Ascending aorta (tissue), 2 donors: ENCODE data around the gene PREP. TPM values are rescaled to one million over a fixed set of nuclear protein-coding genes. Genes with fewer than 3 reads are reported as not detected.

Experiments
- DNase-seq, 2 donors: peaks; one replicate each; pipeline ENCODE4 v3.0.0-alpha.2; 2019; ENCODE audit warnings: low spot score in 2 of 2
- H3K27ac ChIP-seq, 2 donors: fragments of 200-600 bp; sonication (generic); one replicate each; pipeline ENCODE4 v1.5.1; 2016 to 2017; ENCODE audit warnings: mild to moderate bottlenecking in 1 of 2
- H3K27me3 ChIP-seq: fragments of 200-600 bp; sonication (generic); one replicate; pipeline ENCODE4 v1.5.1; 2017
- H3K36me3 ChIP-seq, 2 donors: fragments of 200-600 bp; sonication (generic); one replicate each; pipeline ENCODE4 v1.5.1; 2016
- H3K4me1 ChIP-seq, 2 donors: fragments of 200-600 bp; sonication (generic); one replicate each; pipeline ENCODE4 v1.5.1; 2016 to 2017; ENCODE audit warnings: mild to moderate bottlenecking in 1 of 2
- H3K4me3 ChIP-seq, 2 donors: fragments of 200-600 bp; sonication (generic); one replicate each; pipeline ENCODE4 v1.5.1; 2016 to 2017; ENCODE audit warnings: mild to moderate bottlenecking in 1 of 2
- H3K9me3 ChIP-seq, 2 donors: fragments of 200-600 bp; sonication (generic); one replicate each; pipeline ENCODE4 v1.5.1; 2016
- CTCF ChIP-seq, 3 experiments: fragments of 200-600 bp in 2 of 3; fragments of 450-650 bp in 1 of 3; sonication (generic) in 2 of 3; IDR thresholded peaks; one replicate each; pipeline ENCODE4 v1.5.1; 2016 to 2019; ENCODE audit warnings: antibody characterized with exemption in 3 of 3, mild to moderate bottlenecking in 1 of 3, moderate library complexity in 1 of 3
- intact Hi-C: fragments of 100-400 bp; cut with DNase I; formaldehyde crosslinking; loops from one replicate; pipeline ENCODE4 v1.15.1; 2023
- total RNA-seq: library from RNA; depleted of rRNA; stranded (reverse); fragments of >200 nt; gene quantifications from one replicate; pipeline ENCODE4 v1.1.0, GENCODE V29; 2016

PREP gene
- total RNA-seq, 1 donor from 2014 or later: 5.1 TPM

GRCh38 chr6:105301072-105301503 is 101.8 kb downstream of the PREP start:
- no peak overlapping the region for H3K4me3 ChIP-seq
- TF ChIP-seq CTCF (IDR thresholded peaks at IDR 0.05): no peak
- H3K27me3 ChIP-seq: no peaks in the 10 kb centered on the region
- no peaks in the 10 kb centered on the region for H3K9me3 ChIP-seq
- peaks cover 0 to 15% of the 10 kb centered on the region in 2 donors for H3K36me3 ChIP-seq
- DNase-seq: no peak
- H3K27ac ChIP-seq: no peak overlapping the region
- intact Hi-C loops: no loop called here
- H3K4me1 ChIP-seq: no peaks in the 10 kb centered on the region

GRCh38 chr6:105300090-105300489 is 102.8 kb downstream of the PREP start:
- H3K36me3 ChIP-seq: peaks cover 0 to 12% of the 10 kb centered on the region in 2 donors
- H3K4me1 ChIP-seq: no peaks in the 10 kb centered on the region
- no peaks in the 10 kb centered on the region for H3K9me3 ChIP-seq
- intact Hi-C loops: no loop called here
- H3K27ac ChIP-seq: no peak overlapping the region
- no peak for TF ChIP-seq CTCF (IDR thresholded peaks at IDR 0.05)
- no peak for DNase-seq
- no peaks in the 10 kb centered on the region for H3K27me3 ChIP-seq
- H3K4me3 ChIP-seq: no peak overlapping the region

DNA sequence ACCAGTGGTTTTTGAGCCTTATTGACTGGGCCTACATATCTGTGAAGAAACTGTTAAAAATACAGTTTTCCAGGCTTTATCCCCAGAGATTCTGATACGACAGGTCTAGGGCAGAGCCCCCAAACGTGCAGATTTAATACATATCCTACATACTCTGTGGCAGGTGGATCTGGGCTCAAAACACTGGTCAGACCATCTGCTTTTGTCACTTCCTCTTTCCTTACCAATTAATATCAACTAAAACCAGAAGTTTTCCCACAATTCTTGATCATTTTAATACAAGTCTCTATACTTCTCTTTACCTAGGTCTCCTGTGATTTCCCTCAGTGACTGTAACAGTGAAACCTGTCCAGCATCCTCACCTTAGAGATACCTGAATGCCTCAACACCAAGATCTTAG is 108.8 kb downstream of the PREP start:
- Histone ChIP-seq H3K27ac (no peak overlapping the region), H3K36me3 (peaks cover 0 to 5% of the 10 kb centered on the region in 2 donors), H3K27me3 (no peaks in the 10 kb centered on the region), H3K4me1 (no peaks in the 10 kb centered on the region), H3K4me3 (no peak overlapping the region), H3K9me3 (no peaks in the 10 kb centered on the region)
- no peak for TF ChIP-seq CTCF (IDR thresholded peaks at IDR 0.05)
- no peak for DNase-seq
- intact Hi-C loops: no loop called here

GRCh38 chr6:105292689-105293339 is 110.1 kb downstream of the PREP start:
- no peak overlapping the region for H3K4me3 ChIP-seq
- DNase-seq: no peak
- TF ChIP-seq CTCF (IDR thresholded peaks at IDR 0.05): no peak
- H3K4me1 ChIP-seq: no peaks in the 10 kb centered on the region
- intact Hi-C loops: no loop called here
- H3K9me3 ChIP-seq: no peaks in the 10 kb centered on the region
- H3K27ac ChIP-seq: no peak overlapping the region
- peaks cover 0 to 14% of the 10 kb centered on the region in 2 donors for H3K36me3 ChIP-seq
- no peaks in the 10 kb centered on the region for H3K27me3 ChIP-seq

- peaks cover 0 to 14% of the 10 kb centered on the region in 2 donors for H3K36me3 ChIP-seq
- no peaks in the 10 kb centered on the region for H3K27me3 ChIP-seq
- no peak overlapping the region for H3K4me3 ChIP-seq
- H3K4me1 ChIP-seq: no peaks in the 10 kb centered on the region
- H3K9me3 ChIP-seq: no peaks in the 10 kb centered on the region
- TF ChIP-seq CTCF (IDR thresholded peaks at IDR 0.05): no peak
- no peak overlapping the region for H3K27ac ChIP-seq
- DNase-seq: no peak
- intact Hi-C loops: no loop called here
These were observed 111.4 kb downstream of the PREP start for GRCh38 chr6:105291525-105291924.
